Adrenal gland (tissue), 12 donors: ENCODE measurements around the gene TCP10L. TPM values are rescaled to one million over a fixed set of nuclear protein-coding genes. Genes with fewer than 3 reads are reported as not detected.

ENCODE experiments used
- DNase-seq, 7 donors: peaks; one replicate each; pipeline ENCODE4 v3.0.0-alpha.2; 2019 to 2020
- H3K27ac ChIP-seq, 5 donors: fragments of 200-600 bp; sonication (generic) in 4 of 5; 1 replicate in 3 of 5; 2 replicates in 2 of 5; pipeline versions ENCODE4 v1.5.1 to v1.8.0; 2016 to 2020; ENCODE audit warnings: mild to moderate bottlenecking in 1 of 5
- H3K27me3 ChIP-seq: fragments of 200-600 bp; 2 replicates; pipeline ENCODE4 v1.8.0; 2021
- H3K36me3 ChIP-seq, 2 donors: fragments of 200-600 bp; replicated peaks in 1 of 2; 1 replicate in 1 of 2; 2 replicates in 1 of 2; pipeline versions ENCODE4 v1.5.1 to v1.8.0; 2018 to 2022
- H3K4me1 ChIP-seq, 2 donors: fragments of 200-600 bp; replicated peaks in 1 of 2; 1 replicate in 1 of 2; 2 replicates in 1 of 2; pipeline versions ENCODE4 v1.5.1 to v1.8.0; 2018 to 2021
- H3K4me3 ChIP-seq, 4 donors: fragments of 200-600 bp; sonication (generic) in 3 of 4; one replicate each; pipeline ENCODE4 v1.5.1; 2016 to 2018
- H3K9me3 ChIP-seq, 3 donors: fragments of 200-600 bp; sonication (generic) in 1 of 3; replicated peaks in 1 of 3; 1 replicate in 2 of 3; 2 replicates in 1 of 3; pipeline versions ENCODE4 v1.5.1 to v1.8.0; 2016 to 2021
- CTCF ChIP-seq, 6 experiments: fragments of 450-650 bp in 4 of 6; fragments of 200-600 bp in 2 of 6; sonication (generic) in 1 of 6; IDR thresholded peaks; 1 replicate in 5 of 6; 2 replicates in 1 of 6; pipeline versions ENCODE4 v1.5.1 to v1.8.0; 2016 to 2021; ENCODE audit warnings: antibody characterized with exemption in 6 of 6, mild to moderate bottlenecking in 2 of 6, moderate library complexity in 1 of 6
- POLR2A ChIP-seq, 2 donors: fragments of 450-650 bp; IDR thresholded peaks; one replicate each; pipeline ENCODE4 v1.6.1; 2017; ENCODE audit warnings: antibody characterized with exemption in 2 of 2, mild to moderate bottlenecking in 2 of 2, moderate library complexity in 1 of 2
- WGBS, 4 donors: extraction: QIAGEN DNeasy Blood & Tissue Kit in 2 of 4; methylation state at CpG; one replicate each; pipeline versions ENCODE4 v1.1.5 to v1.1.7; 2013 to 2017; 5-methylcytosine and 5-hydroxymethylcytosine counted together
- intact Hi-C, 2 donors: fragments of 100-400 bp; cut with DNase I; formaldehyde crosslinking; loops; one replicate each; pipeline versions ENCODE4 v1.14.1 to v1.15.0; 2022 to 2023
- polyA plus RNA-seq, 3 donors: library from polyadenylated mRNA; stranded (reverse); fragments of 200-250 nt in 2 of 3; fragments of 350-450 nt in 1 of 3; fragmentation: Illumina TruSeq in 1 of 3; extraction: RNeasy Lipid Tissue Mini Kit (QIAGEN cat#74804) in 1 of 3; gene quantifications; one replicate each; pipeline ENCODE4 v1.2.3, GENCODE V29; 2013 to 2014
- total RNA-seq, 9 donors: library from RNA; depleted of rRNA in 4 of 9; stranded (reverse); fragments of >200 nt in 4 of 9; fragments of 120-200 nt in 1 of 9; fragmentation: NEBNext Ultra II Directional in 1 of 9; extraction: Animal tissue kit (Norgen Biotek cat#: 25700) in 1 of 9; gene quantifications; one replicate each; pipeline versions ENCODE4 v1.1.0 to v1.2.4, GENCODE V29; 2013 to 2023
- donor health status: healthy with polysubstance abuse.
- donor health status: Bipolar disorder and iron deficiency.
- donor health status: DM: yes; HTN: yes; CAD: no.
- donor health status: DM: no; HTN: no; CAD: no.
- donor health status: DM: no; HTN: no; CAD: no.
- donor health status: DM: yes; HTN: yes; CAD: no.

The TCP10L gene
- total and polyA plus RNA-seq, 12 donors, result 0.28 to 3.0 (median 0.82) TPM; not detected in 2

GRCh38 chr21:32560896-32561295 lies 24.4 kb downstream of the TCP10L start:
- no peaks in the 10 kb centered on the region for H3K36me3 ChIP-seq
- peaks cover 0 to 6% (median 0%) of the 10 kb centered on the region in 3 donors for H3K9me3 ChIP-seq
- intact Hi-C loops, result no loop called here
- no peaks in the 10 kb centered on the region for H3K4me1 ChIP-seq
- no peak for DNase-seq
- no peak overlapping the region for H3K27ac ChIP-seq
- H3K27me3 ChIP-seq, result no peaks in the 10 kb centered on the region
- 94 to 95% (median 95%) methylated on average over 3 of the region's 3 CpGs for WGBS, 4 donors
- no peak overlapping the region for H3K4me3 ChIP-seq
- TF ChIP-seq CTCF (IDR thresholded peaks at IDR 0.05) (no peak), POLR2A (IDR thresholded peaks at IDR 0.05) (no peak)

- Histone ChIP-seq H3K36me3 (no peaks in the 10 kb centered on the region), H3K4me1 (no peaks in the 10 kb centered on the region)
- WGBS, 4 donors, result 83 to 88% (median 87%) methylated on average over 6 of the region's 6 CpGs
Measured at GRCh38 chr21:32559006-32559610, 26.2 kb downstream of the TCP10L start.

GRCh38 chr21:32558106-32558505 lies 27.2 kb downstream of the TCP10L start:
- no peaks in the 10 kb centered on the region for H3K4me1 ChIP-seq
- no peak overlapping the region for H3K27ac ChIP-seq
- no peak for DNase-seq
- no peaks in the 10 kb centered on the region for H3K36me3 ChIP-seq
- no peaks in the 10 kb centered on the region for H3K9me3 ChIP-seq
- intact Hi-C loops, result no loop called here
- no peak overlapping the region for H3K4me3 ChIP-seq
- 77 to 89% (median 80%) methylated on average over 3 of the region's 3 CpGs for WGBS, 4 donors
- H3K27me3 ChIP-seq, result no peaks in the 10 kb centered on the region
- no peak for TF ChIP-seq CTCF (IDR thresholded peaks at IDR 0.05)
- no peak for TF ChIP-seq POLR2A (IDR thresholded peaks at IDR 0.05)

More at GRCh38 chr21:32559006-32559610, 26.2 kb downstream of the TCP10L start:
- H3K9me3 ChIP-seq, result no peaks in the 10 kb centered on the region
- no peak overlapping the region for H3K27ac ChIP-seq
- DNase-seq, result no peak
- H3K4me3 ChIP-seq, result no peak overlapping the region
- intact Hi-C loops, result no loop called here
- TF ChIP-seq CTCF (IDR thresholded peaks at IDR 0.05), result no peak
- TF ChIP-seq POLR2A (IDR thresholded peaks at IDR 0.05), result no peak
- H3K27me3 ChIP-seq, result no peaks in the 10 kb centered on the region

GRCh38 chr21:32554832-32555638 lies 30.3 kb downstream of the TCP10L start:
- H3K27me3 ChIP-seq, result no peaks in the 10 kb centered on the region
- 85 to 93% (median 90%) methylated on average over 4 of the region's 4 CpGs for WGBS, 4 donors
- no peak overlapping the region for H3K4me3 ChIP-seq
- TF ChIP-seq POLR2A (IDR thresholded peaks at IDR 0.05) (no peak), CTCF (IDR thresholded peaks at IDR 0.05) (no peak)
- intact Hi-C loops, result no loop called here
- no peaks in the 10 kb centered on the region for H3K9me3 ChIP-seq
- H3K36me3 ChIP-seq, result no peaks in the 10 kb centered on the region
- no peaks in the 10 kb centered on the region for H3K4me1 ChIP-seq
- DNase-seq, result no peak
- H3K27ac ChIP-seq, result no peak overlapping the region
